GM19240 (cell line): ENCODE data around the gene ARHGEF37.
A peak's percentile ranks its signal among the peaks of the same experiment; 100 is the strongest.

Source experiments
- DNase-seq: peaks from one replicate; pipeline ENCODE4 v3.0.0; 2011; ENCODE audit warnings: low spot score; ENCODE audit not compliant: insufficient read length

Gene ARHGEF37

GRCh38 chr5:149628221-149628620 lies 46.9 kb downstream of the ARHGEF37 start:
- no peak for DNase-seq

GRCh38 chr5:149628846-149629388 lies 47.6 kb downstream of the ARHGEF37 start:
- DNase-seq: no peak

GRCh38 chr5:149629421-149629820 lies 48.1 kb downstream of the ARHGEF37 start:
- no peak for DNase-seq

GRCh38 chr5:149630337-149630736 lies 49.0 kb downstream of the ARHGEF37 start:
- DNase-seq: no peak

- DNase-seq: no peak
Measured at GRCh38 chr5:149631506-149631905, 50.2 kb downstream of the ARHGEF37 start.

- no peak for DNase-seq
Measured at GRCh38 chr5:149632311-149633251, 51.3 kb downstream of the ARHGEF37 start.

- DNase-seq: no peak
Measured at GRCh38 chr5:149633476-149634350, 52.4 kb downstream of the ARHGEF37 start.

- DNase-seq: no peak
Measured at GRCh38 chr5:149635394-149635793, 54.1 kb downstream of the ARHGEF37 start.

GRCh38 chr5:149636191-149636860 lies 55.0 kb downstream of the ARHGEF37 start:
- DNase-seq: no peak

GRCh38 chr5:149636861-149637246 lies 55.6 kb downstream of the ARHGEF37 start:
- DNase-seq: peak; percentile 27

GRCh38 chr5:149638136-149638535 lies 56.8 kb downstream of the ARHGEF37 start:
- no peak for DNase-seq

GRCh38 chr5:149638546-149639241 lies 57.4 kb downstream of the ARHGEF37 start:
- DNase-seq: no peak

GRCh38 chr5:149639737-149640136 lies 58.4 kb downstream of the ARHGEF37 start:
- no peak for DNase-seq

GRCh38 chr5:149640350-149640999 lies 59.2 kb downstream of the ARHGEF37 start:
- DNase-seq: no peak

GRCh38 chr5:149641000-149641576 lies 59.8 kb downstream of the ARHGEF37 start:
- no peak for DNase-seq

GRCh38 chr5:149641600-149641999 lies 60.3 kb downstream of the ARHGEF37 start:
- no peak for DNase-seq

- no peak for DNase-seq
Measured at GRCh38 chr5:149643781-149644180, 62.5 kb downstream of the ARHGEF37 start.

GRCh38 chr5:149644629-149645028 lies 63.3 kb downstream of the ARHGEF37 start:
- no peak for DNase-seq

- DNase-seq: no peak
Measured at GRCh38 chr5:149645236-149645635, 63.9 kb downstream of the ARHGEF37 start.

GRCh38 chr5:149645725-149646124 lies 64.4 kb downstream of the ARHGEF37 start:
- no peak for DNase-seq
